GM19025 (cell line): ENCODE results near the gene GATAD2B.
A peak's percentile ranks its signal among the peaks of the same experiment; 100 is the strongest.
"Not testable (repeated sequence)": the region's sequence is repeated elsewhere in the genome, so short reads cannot be mapped to it uniquely, and the experiment has no call there.

ENCODE experiments used
- ATAC-seq: cut with Tn5 transposase; IDR thresholded peaks from one replicate; pipeline ENCODE4 v1.9.1; 2021; ENCODE audit warnings: mild to moderate bottlenecking, low read depth, moderate library complexity; ENCODE audit not compliant: unreplicated experiment

Gene GATAD2B

DNA sequence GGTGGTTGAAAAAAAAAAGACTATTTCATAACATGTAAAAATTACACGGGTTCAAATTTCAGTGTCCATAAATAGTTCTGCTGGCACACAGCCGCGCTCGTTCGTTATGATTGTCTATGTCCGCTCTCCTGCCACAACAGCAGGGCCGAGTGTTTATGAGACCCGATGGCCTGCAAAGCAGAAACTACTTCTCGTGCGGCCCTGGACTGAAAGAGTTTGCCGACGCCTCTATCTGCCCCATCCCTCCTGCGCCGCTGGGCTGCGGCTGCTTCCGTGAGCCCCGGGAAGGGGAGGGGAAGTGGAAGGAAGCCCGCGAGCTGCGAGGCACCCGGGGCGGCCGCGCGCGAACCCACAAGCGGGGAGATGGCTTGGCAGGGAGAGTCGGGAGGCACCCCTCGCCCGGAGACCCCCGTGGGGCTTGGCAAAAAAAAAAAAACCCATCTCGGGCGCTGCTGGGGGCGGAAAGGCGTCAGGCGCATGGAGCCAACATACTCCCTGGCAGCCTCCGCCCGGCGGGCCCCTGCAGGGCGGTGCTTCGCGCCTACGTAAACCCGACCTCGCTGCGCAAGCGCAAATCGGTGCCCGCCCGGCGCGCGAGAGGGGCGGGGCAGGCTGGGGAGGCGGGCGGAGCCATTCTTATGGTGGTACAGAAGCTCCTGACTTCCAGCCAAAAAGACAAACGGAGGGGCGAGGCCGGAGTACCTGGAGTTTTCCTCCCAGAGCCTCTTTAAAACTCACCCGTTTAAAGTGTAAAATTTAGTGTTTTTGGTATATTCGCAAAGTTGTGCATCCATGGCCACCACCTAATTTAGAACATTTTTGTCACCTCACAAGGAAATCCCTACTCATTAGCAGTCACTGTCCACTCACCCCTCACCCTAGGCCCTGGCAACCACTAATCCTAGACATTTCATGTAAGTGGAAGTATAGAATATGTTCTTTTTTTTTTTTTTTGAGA is 139.3 kb downstream of the GATAD2B start:
- ATAC-seq, result peak; percentile 86

DNA sequence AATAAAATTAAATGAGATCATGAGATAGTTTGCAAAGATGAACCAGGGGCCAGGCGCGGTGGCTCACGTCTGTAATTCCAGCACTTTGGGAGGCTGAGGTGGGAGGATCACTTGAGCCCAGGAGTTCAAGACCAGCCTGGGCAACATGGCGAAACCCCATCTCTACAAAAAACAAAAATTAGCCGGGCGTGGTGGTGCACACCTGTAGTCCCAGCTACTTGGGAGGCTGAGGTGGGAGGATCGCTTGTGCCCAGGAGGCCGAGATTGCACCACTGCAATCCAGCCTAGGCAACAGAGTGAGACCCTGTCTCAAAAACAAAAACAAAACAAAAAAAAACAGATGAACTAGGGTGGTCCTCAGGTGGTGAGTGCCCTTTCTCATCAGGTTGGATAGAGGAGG is 140.1 kb downstream of the GATAD2B start:
- not testable (repeated sequence) for ATAC-seq

DNA sequence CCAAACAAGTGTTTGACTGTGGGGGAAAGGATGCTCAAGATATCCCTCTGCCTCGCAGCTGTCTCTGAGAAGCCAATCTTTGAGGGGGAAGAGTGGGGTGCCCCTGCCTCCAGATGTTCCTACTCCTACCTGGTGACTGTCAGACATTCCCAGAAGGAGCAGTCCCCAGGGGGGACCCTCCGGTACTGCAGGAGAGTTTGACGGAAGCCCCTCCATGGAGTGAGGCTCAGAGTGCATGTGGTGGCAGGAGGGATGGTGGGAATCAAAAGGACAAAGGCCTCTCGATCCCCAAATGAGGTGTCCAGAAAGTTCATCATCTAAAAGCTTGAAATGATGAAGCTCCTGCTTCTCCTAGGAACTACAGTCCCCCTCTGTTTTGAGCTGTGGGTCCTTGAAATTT is 142.2 kb downstream of the GATAD2B start:
- no peak for ATAC-seq

DNA sequence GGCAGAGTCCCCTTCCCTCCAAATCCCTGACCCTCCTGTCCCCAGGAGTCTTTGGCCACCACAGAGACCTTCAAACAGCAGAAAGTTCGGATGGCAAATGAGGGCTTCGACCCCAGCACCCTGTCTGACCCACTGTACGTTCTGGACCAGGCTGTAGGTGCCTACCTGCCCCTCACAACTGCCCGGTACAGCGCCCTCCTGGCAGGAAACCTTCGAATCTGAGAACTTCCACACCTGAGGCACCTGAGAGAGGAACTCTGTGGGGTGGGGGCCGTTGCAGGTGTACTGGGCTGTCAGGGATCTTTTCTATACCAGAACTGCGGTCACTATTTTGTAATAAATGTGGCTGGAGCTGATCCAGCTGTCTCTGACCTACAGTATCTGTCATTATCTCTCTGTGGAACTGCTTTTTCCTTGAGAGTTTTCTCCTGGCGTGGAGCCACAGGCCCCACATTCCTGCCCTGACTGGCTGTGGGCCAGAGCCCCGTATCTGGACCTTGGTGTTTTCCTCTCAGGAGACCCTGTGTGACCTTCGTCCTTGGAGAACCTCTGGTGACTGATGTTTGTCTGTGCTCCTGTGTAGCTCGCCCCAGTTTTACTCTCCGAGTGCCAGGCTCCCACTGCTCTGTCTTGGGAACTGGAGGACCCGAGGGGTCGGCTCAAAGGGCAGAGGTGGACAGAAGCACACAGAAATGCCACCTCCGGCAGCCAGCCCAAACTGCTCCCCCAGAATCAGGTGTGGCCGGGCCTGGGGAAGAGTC is 142.8 kb downstream of the GATAD2B start:
- no peak for ATAC-seq

DNA sequence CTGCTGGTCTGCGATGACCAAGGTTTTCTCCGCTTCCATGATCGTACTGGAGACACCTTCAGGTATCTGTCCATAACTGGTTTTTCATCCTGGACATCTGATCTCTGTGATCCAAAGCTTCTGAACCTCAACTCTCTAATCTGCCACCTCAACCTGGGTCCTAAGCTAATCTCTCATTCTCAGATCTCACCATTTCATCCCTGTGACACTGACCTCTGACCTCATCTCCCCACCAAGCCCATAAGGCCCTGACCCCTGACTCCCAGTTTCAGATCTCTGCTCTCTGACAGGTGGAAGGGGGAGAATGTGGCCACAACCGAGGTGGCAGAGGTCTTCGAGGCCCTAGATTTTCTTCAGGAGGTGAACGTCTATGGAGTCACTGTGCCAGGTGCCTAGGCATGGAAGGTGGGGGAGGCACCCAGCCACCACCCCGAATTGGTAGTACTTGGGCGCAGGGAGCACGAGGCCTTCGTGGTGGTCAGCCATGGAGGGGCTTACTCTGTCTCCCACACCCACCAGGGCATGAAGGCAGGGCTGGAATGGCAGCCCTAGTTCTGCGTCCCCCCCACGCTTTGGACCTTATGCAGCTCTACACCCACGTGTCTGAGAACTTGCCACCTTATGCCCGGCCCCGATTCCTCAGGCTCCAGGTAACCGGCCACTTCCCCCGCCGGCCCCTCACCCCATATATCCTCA is 143.8 kb downstream of the GATAD2B start:
- no peak for ATAC-seq

DNA sequence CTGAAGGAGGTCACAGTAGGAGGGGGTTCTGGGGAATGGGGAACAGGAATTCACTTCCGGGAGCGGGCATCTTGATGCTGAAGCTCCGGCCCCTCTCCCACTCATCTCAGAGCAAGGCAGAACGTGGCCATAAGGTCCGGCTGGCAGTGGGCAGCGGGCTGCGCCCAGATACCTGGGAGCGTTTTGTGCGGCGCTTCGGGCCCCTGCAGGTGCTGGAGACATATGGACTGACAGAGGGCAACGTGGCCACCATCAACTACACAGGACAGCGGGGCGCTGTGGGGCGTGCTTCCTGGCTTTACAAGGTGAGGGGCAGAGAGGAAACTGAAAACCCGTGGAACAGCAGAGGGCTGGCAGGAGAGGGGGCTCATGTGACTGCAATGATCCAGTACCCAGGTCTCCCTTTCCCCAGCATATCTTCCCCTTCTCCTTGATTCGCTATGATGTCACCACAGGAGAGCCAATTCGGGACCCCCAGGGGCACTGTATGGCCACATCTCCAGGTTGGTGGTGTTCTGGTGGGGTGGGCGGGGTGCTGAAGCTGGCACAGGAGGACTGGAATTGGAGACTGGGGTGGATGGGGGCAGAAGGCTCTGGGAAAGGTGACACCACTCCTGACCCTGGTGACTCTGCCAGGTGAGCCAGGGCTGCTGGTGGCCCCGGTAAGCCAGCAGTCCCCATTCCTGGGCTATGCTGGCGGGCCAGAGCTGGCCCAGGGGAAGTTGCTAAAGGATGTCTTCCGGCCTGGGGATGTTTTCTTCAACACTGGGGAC is 144.5 kb downstream of the GATAD2B start:
- ATAC-seq, result no peak

DNA sequence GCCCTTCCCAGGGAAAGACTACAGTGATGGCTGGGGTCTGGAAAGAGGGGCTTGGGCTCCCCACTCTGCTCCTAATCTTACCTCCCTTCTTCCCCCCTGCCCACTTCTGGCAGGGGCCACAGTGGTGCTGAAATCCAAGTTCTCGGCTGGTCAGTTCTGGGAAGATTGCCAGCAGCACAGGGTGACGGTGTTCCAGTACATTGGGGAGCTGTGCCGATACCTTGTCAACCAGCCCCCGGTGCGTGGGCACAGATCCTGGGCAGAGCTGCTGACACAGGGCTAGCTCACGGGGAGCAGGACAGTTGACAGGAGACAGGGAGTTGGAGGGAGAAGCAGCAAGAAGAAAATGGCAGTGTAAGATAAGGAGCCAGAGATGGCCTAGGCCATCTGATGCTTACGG is 145.1 kb downstream of the GATAD2B start:
- ATAC-seq, result no peak

DNA sequence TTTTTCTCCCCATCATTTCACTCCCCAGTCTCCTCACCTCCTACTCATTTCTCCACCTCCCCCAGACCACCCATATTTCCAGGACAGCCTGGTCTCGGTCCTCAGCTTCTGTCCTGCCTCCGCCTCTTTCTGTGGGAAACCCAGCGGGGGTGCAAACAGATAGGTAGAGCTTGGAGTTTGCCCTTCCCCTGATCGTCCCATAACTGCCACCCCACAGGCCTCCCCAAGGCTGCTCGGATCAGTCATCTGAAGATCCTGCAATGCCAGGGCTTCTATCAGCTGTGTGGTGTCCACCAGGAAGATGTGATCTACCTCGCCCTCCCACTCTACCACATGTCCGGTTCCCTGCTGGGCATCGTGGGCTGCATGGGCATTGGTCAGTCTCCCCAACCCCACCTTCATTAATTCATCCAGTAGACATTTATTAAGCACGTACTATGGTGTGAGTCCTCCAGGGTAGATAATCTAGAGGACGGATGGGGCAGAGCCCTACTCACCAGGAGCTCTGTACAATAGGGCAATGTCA is 145.9 kb downstream of the GATAD2B start:
- ATAC-seq, result no peak

DNA sequence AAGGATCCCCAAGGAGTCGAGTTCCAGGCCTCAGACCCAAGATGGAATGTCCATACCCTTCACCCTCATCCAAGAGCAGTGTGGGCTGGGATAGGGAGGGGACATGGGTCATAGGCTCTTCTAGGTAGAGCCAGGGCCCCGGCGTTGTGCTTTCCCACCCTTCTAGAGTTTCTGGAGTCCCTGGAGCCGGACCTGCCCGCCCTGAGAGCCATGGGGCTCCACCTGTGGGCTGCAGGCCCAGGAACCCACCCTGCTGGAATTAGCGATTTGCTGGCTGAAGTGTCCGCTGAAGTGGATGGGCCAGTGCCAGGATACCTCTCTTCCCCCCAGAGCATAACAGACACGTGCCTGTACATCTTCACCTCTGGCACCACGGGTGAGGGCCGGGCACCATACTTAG is 146.4 kb downstream of the GATAD2B start:
- ATAC-seq, result no peak

DNA sequence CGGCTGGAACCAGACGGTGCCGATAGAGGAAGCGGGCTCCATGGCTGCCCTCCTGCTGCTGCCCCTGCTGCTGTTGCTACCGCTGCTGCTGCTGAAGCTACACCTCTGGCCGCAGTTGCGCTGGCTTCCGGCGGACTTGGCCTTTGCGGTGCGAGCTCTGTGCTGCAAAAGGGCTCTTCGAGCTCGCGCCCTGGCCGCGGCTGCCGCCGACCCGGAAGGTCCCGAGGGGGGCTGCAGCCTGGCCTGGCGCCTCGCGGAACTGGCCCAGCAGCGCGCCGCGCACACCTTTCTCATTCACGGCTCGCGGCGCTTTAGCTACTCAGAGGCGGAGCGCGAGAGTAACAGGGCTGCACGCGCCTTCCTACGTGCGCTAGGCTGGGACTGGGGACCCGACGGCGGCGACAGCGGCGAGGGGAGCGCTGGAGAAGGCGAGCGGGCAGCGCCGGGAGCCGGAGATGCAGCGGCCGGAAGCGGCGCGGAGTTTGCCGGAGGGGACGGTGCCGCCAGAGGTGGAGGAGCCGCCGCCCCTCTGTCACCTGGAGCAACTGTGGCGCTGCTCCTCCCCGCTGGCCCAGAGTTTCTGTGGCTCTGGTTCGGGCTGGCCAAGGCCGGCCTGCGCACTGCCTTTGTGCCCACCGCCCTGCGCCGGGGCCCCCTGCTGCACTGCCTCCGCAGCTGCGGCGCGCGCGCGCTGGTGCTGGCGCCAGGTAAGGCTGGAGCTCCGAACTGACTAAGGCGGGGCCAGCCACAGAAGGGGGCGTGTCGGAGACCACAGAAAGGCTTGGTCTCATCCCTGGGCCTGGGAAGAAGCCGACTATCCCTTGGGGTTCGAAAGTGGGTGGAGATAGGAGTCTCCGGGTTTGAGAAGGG is 147.1 kb downstream of the GATAD2B start:
- ATAC-seq, result peak; percentile 58

DNA sequence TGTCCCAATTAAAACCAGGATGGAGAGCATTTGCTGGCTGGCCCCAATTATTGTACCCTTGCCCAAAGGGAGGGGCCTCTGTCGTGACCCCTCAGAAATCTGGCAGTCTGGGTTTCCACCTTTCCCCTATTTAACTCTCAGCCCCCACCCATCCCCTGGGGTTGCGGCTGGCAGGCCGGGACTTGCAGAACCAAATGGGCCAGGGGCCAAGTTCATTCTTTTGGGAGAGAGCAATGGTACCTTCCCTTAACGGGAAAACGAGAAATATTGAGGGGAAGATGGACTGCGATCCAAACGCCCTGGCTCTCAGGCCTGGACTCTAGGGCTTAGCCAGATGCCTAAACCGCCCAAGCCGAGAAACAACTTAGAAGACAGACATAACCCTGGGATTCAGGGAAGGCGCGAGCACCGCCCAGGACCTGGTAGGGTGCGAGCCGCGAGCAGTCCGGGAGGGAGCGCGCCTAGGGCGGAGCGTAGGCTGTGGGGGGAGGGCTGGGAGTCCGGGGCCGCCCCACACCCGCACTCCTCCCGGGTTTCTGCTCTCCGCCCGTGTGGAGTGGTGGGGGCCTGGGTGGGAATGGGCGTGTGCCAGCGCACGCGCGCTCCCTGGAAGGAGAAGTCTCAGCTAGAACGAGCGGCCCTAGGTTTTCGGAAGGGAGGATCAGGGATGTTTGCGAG is 147.9 kb downstream of the GATAD2B start, which contains the start of gene SLC27A3:
Gene SLC27A3, plus strand, starts transcription at position 628 of the 678 bp plus-strand sequence. CDS start 91 bp downstream, outside the sequence.
- ATAC-seq, result peak; percentile 27

DNA sequence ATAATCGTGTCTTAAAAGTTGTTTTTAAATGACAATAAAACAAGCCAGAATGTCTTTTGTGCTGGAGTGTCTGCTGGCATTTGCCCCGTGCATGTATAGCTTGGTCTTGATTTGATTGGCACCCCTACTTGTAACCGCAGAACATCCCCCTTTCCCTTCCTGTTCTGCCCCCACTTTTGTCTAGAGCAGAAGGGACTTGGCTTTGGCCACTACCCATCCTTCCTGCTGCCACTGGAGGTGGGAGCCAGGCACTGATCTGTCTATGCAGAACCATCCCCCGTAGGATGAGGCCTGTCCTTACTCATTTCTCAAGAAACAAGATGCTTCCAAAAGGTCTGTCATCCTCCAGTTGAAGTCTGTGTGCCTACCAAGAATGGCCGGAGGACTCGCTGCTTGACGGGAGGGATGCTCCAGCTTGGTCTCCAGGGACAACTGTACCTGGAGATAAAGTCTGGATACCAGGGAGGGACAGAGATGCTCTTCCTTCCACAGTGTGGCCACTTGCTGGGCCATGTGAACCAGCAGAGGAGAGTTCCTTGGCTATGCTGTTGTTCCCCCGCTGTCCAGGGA is 148.7 kb downstream of the GATAD2B start:
- no peak for ATAC-seq

DNA sequence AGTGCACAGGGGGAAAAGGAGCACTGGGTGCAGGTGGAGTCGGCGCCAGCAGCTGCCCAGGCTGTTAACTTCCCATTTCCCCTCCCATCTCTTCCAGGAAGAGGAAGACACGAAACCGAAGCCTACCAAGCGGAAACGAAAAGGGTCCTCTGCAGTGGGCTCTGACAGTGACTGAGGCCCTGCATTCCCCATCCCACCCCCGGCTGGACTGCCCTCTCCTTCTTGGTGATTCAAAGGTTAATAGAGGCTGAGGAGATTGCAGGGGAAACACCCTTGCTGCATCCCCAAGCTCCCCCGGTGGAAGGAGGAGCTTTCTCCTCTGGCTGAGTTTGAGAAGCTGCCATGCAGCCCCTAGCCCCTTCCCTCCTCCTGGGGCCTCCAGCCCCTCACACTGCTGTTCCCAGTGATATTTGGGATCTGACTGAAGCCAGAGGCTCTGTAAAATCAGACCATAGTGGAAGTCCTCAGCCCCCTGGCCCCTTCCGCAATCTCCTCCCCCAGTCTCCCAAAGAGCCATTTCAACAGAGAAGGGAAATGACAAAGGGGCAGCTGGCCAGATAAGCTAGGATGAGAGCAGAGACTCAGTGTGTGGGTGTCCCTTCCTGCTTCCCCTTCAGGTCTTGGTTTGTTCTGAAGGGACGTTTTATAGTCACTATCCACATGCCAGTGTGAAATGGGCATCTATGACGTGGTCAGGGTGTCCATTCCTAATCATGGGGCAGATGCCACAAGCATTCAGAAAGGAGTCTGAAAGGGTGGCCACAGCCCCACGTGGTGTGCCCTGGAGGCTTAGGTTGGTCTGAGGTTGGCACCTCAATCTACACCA is 149.5 kb downstream of the GATAD2B start:
- no peak for ATAC-seq

DNA sequence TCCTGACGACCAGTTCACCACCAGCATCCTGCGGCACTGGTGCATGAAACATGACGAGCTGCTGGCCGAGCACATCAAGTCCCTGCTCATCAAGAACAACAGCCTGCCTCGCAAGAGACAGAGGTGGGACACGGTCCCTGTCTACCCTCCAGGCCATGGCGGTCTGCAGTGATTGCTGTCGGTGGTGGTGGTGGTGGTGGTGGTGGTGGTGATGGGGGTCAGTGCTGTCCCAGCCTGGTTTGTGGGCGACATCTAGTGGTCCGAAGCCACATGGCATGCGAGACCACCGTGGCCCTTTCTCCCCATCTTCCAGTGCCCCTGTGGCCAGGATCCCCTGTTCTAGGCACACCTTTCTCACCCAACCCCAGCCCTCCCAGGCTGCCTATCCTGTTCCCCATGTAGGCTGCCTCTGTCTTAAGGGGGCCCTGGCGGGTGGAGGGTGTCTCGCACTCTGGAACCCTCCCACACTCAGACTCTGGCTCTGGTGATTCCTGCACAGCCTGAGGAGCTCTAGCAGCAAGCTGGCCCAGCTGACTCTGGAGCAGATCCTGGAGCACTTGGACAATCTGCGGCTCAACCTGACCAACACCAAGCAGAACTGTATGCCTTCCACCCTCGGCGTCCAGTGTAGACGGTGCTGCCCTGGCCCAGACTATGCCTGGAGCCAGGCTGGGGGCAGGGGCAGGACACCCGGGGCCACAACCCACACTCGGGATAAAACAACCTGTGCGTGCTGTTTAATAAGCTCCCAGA is 150.8 kb downstream of the GATAD2B start:
- no peak for ATAC-seq

DNA sequence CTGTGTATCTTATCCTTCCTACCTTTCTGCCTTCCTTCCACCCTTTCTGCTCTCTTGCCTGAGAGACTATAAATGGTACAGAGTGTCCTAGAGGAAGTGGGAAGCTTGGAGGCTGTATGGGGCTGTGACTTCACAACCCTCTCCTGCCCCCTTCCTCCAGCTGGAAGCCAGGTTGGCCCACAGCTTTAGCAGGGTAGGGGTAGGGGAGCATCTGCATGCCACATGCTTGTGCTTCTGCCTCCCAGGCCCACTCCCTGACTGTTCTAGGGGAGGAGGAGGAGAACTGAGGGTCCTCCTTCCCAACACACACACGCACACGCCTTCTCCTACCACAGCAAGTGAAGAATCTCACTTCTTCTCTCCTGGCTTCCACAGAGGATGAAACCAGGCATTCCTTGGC is 151.5 kb downstream of the GATAD2B start:
- ATAC-seq, result no peak

DNA sequence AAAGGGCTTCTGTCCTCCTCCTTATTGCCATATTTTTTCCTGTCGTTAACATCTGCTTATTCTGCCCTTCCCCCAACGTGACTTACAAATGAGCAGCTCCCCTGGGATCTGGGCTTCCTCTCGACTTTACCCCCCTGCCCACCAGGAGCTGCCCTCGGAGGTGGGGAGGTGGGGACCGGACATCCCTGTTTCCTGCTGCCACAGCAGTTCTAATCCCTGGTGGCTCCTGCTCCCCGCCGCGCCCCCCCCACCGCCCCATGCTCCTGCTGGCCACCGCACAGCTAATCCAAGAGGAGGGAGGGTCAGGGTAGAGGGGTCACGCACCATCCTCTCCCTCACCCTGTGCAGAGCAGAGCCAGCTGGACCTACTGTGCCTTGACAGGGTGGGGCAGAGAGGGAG is 152.0 kb downstream of the GATAD2B start:
- ATAC-seq, result no peak
